Measurements from ENCODE around the gene RIN3.

DNA sequence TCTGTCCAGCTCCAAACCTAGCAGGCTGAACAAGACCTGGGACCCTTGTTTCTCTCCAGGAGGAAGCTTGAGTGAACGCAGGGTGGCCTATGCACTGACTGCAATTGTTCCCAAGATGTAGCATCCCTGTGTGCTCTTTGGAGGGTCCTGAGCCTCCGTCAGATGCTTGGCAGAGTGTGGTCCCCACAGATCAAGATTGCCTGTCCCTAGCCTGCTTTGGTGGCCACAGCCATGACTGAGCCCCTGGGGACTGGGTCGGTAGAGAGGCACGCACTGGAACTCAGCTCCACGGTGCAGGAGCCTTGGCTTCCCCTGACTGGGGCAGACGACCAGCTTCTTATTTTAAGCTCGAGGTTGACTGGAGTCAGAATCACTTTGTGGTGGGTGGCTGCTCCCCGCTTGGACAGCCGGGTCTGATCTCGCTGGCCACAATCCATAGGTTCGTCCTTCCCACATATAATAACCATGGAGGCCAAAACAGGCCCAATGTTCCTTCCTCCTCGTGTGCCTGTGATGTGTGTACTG, 137.1 kb downstream of the RIN3 start:
- TF ChIP-seq L3MBTL2 (conservative IDR thresholded peaks at IDR 0.05) (no peak), ARNT (IDR thresholded peaks at IDR 0.05) (no peak), SUZ12 (IDR thresholded peaks at IDR 0.05) (no peak), BHLHE40 (IDR thresholded peaks at IDR 0.05; ENCODE audit: borderline replicate concordance) (no peak), LEF1 (IDR thresholded peaks at IDR 0.05; ENCODE audit: borderline replicate concordance) (no peak), ELF4 (IDR thresholded peaks at IDR 0.05) (no peak), TARDBP (IDR thresholded peaks at IDR 0.05) (no peak), CTBP1 (IDR thresholded peaks at IDR 0.05; ENCODE audit: borderline replicate concordance) (no peak), FOXA1 (IDR thresholded peaks at IDR 0.05) (no peak), SP1 (IDR thresholded peaks at IDR 0.05) (no peak)
